H1 (cell line): ENCODE data around the gene KARS1. TPM values are rescaled to one million over a fixed set of nuclear protein-coding genes. Genes with fewer than 3 reads are reported as not detected.

Experiments used
- ATF2 ChIP-seq: IDR thresholded peaks from 2 replicates; pipeline ENCODE4 v1.6.1; 2012; ENCODE audit warnings: low read length, inconsistent platforms
- BACH1 ChIP-seq: IDR thresholded peaks from 2 replicates; pipeline ENCODE4 v1.6.1; 2012; ENCODE audit warnings: low read length, improper control_type of control experiment
- BRCA1 ChIP-seq: IDR thresholded peaks from 2 replicates; pipeline ENCODE4 v1.6.1; 2012; ENCODE audit warnings: low read depth, low read length, improper control_type of control experiment
- CBX8 ChIP-seq: fragments of 300-800, 300-1000 bp; sonication (generic); IDR thresholded peaks from 2 replicates; pipeline ENCODE4 v1.7.1; 2016; ENCODE audit warnings: low read depth, low read length, borderline replicate concordance
- CHD1 ChIP-seq: IDR thresholded peaks from 2 replicates; pipeline ENCODE4 v1.6.1; 2012; ENCODE audit warnings: low read depth, low read length, improper control_type of control experiment
- CTBP2 ChIP-seq: IDR thresholded peaks from 2 replicates; pipeline ENCODE4 v1.7.0; 2011; ENCODE audit warnings: borderline replicate concordance, mild to moderate bottlenecking, moderate library complexity, mixed read lengths, low read length; ENCODE audit not compliant: insufficient read depth, insufficient read length
- CTCF ChIP-seq, 3 experiments: IDR thresholded peaks; 1 replicate in 2 of 3; 2 replicates in 1 of 3; pipeline versions ENCODE4 v1.5.1 to v1.6.1; 2011; ENCODE audit warnings: low read length in 3 of 3, mild to moderate bottlenecking in 3 of 3, inconsistent platforms in 2 of 3, low read depth in 1 of 3, moderate library complexity in 1 of 3; ENCODE audit not compliant: insufficient read depth in 1 of 3; ENCODE audit errors: control extremely low read depth in 1 of 3
- E2F6 ChIP-seq: IDR thresholded peaks from 2 replicates; pipeline ENCODE4 v1.6.1; 2012; ENCODE audit warnings: inconsistent platforms
- EGR1 ChIP-seq: IDR thresholded peaks from 2 replicates; pipeline ENCODE4 v1.6.1; 2011; ENCODE audit warnings: low read depth, low read length, borderline replicate concordance
- KDM5A ChIP-seq: fragments of 200-600 bp; IDR thresholded peaks from 2 replicates; pipeline ENCODE4 v1.7.1; 2012; ENCODE audit warnings: mild to moderate bottlenecking, low read length, inconsistent platforms, mixed read lengths
- POLR2AphosphoS5 ChIP-seq: IDR thresholded peaks from 2 replicates; pipeline ENCODE4 v1.6.1; 2011; ENCODE audit warnings: low read depth, low read length
- POU5F1 ChIP-seq: IDR thresholded peaks from 2 replicates; pipeline ENCODE4 v1.6.1; 2011; ENCODE audit warnings: low read depth, mild to moderate bottlenecking, low read length, moderate library complexity
- RNF2 ChIP-seq: fragments of 200-900, 300-1000 bp; sonication (generic); IDR thresholded peaks from 2 replicates; pipeline ENCODE4 v1.7.1; 2016; ENCODE audit warnings: borderline replicate concordance, low read depth, mild to moderate bottlenecking, antibody characterized with exemption, low read length; ENCODE audit not compliant: poor library complexity, severe bottlenecking; ENCODE audit errors: missing control alignments
- SIRT6 ChIP-seq: IDR thresholded peaks from one replicate; pipeline ENCODE4 v1.7.1; 2012; ENCODE audit warnings: low read length, inconsistent platforms
- SRF ChIP-seq: IDR thresholded peaks from 2 replicates; pipeline ENCODE4 v1.6.1; 2011; ENCODE audit warnings: mild to moderate bottlenecking, low read depth, low read length, moderate library complexity
- TAF7 ChIP-seq: optimal IDR thresholded peaks from 2 replicates; pipeline ENCODE3; 2011; ENCODE audit warnings: low read depth, mild to moderate bottlenecking, inconsistent platforms, low read length, moderate library complexity, borderline replicate concordance
- USF2 ChIP-seq: IDR thresholded peaks from 2 replicates; pipeline ENCODE4 v1.6.1; 2011; ENCODE audit warnings: low read length, improper control_type of control experiment
- polyA plus RNA-seq, 7 experiments: library from polyadenylated mRNA; depleted of rRNA in 3 of 7; stranded (reverse) in 5 of 7; unstranded in 2 of 7; fragments of >200 nt in 5 of 7; fragments of 200-250 nt in 2 of 7; gene quantifications; 1 replicate in 5 of 7; 2 replicates in 1 of 7; 4 replicates in 1 of 7; pipeline versions ENCODE4 v1.2.1 to v1.2.3, GENCODE V29; 2011 to 2013; ENCODE audit warnings: missing spikeins in 2 of 7, mixed read lengths in 2 of 7
- total RNA-seq: library from RNA; stranded (reverse); fragmentation: NEBNext Ultra II Directional; extraction: Animal tissue kit (Norgen Biotek cat#: 25700); gene quantifications from 2 replicates; pipeline ENCODE4 v1.2.1, GENCODE V29; 2021

KARS1 gene
- total and polyA plus RNA-seq, 2 of the 8 experiments (the other 6 are each of a cell fraction or from before 2014, with no cell fraction given): 97.5 to 221 TPM

GRCh38 chr16:75593825-75594820 lies 53.3 kb downstream of the KARS1 start (continued):
- no peak for TF ChIP-seq CTCF (IDR thresholded peaks at IDR 0.05; ENCODE audit: control extremely low read depth in 1 of 3, insufficient read depth in 1 of 3, low read depth in 1 of 3, low read length in 3 of 3)
- no peak; the same call in 1 of the 2 replicates for TF ChIP-seq BACH1
- no peak for TF ChIP-seq TAF7
- TF ChIP-seq POU5F1: no peak
- TF ChIP-seq CTBP2: no peak
- no peak for TF ChIP-seq CBX8
- no peak for TF ChIP-seq E2F6
- no peak for TF ChIP-seq POLR2AphosphoS5
- no peak for TF ChIP-seq USF2
- no peak for TF ChIP-seq EGR1
- TF ChIP-seq KDM5A: no peak
- no peak for TF ChIP-seq SIRT6
- TF ChIP-seq CHD1: no peak
- TF ChIP-seq SRF: no peak
- no peak for TF ChIP-seq ATF2
- TF ChIP-seq BRCA1: no peak
- TF ChIP-seq RNF2: no peak
